Esophagus squamous epithelium (tissue), 5 donors: Measurements from ENCODE around the gene ABT1. TPM values are rescaled to one million over a fixed set of nuclear protein-coding genes. Genes with fewer than 3 reads are reported as not detected.

Experiments used
- DNase-seq: peaks from one replicate; lab custom pipeline; 2025; lab: John Stamatoyannopoulos, UW
- H3K27ac ChIP-seq, 4 donors: fragments of 200-600 bp; sonication (generic); one replicate each; pipeline ENCODE4 v1.5.1; 2016 to 2019; ENCODE audit warnings: mild to moderate bottlenecking in 1 of 4
- H3K27me3 ChIP-seq, 4 donors: fragments of 200-600 bp; sonication (generic); 1 replicate in 3 of 4; 2 replicates in 1 of 4; pipeline versions ENCODE4 v1.5.1 to v1.6.0; 2017 to 2021; ENCODE audit warnings: antibody characterized with exemption in 1 of 4
- H3K36me3 ChIP-seq, 3 donors: fragments of 200-600 bp; sonication (generic); one replicate each; pipeline ENCODE4 v1.5.1; 2016 to 2019
- H3K4me1 ChIP-seq, 3 donors: fragments of 200-600 bp; sonication (generic); one replicate each; pipeline ENCODE4 v1.5.1; 2017 to 2019
- H3K4me3 ChIP-seq, 4 donors: fragments of 200-600 bp; sonication (generic); 1 replicate in 3 of 4; 2 replicates in 1 of 4; pipeline ENCODE4 v1.5.1; 2016 to 2019; ENCODE audit warnings: mild to moderate bottlenecking in 2 of 4, moderate library complexity in 1 of 4
- H3K9me3 ChIP-seq, 3 donors: fragments of 200-600 bp; sonication (generic); one replicate each; pipeline ENCODE4 v1.5.1; 2016 to 2019
- CTCF ChIP-seq, 6 experiments: fragments of 450-650 bp in 4 of 6; fragments of 200-600 bp in 2 of 6; sonication (generic) in 2 of 6; IDR thresholded peaks; one replicate each; pipeline ENCODE4 v1.5.1; 2016 to 2019; ENCODE audit warnings: antibody characterized with exemption in 6 of 6, mild to moderate bottlenecking in 4 of 6, moderate library complexity in 4 of 6
- POLR2A ChIP-seq, 4 donors: fragments of 450-650 bp; IDR thresholded peaks; one replicate each; pipeline ENCODE4 v1.6.1; 2017; ENCODE audit warnings: antibody characterized with exemption in 4 of 4, mild to moderate bottlenecking in 4 of 4, moderate library complexity in 3 of 4
- WGBS, 2 donors: methylation state at CpG; one replicate each; pipeline ENCODE4 v1.1.5; 2018; 5-methylcytosine and 5-hydroxymethylcytosine counted together
- intact Hi-C: fragments of 100-400 bp; cut with DNase I; formaldehyde crosslinking; loops from one replicate; pipeline ENCODE4 v1.15.0; 2022
- total RNA-seq, 4 donors: library from RNA; depleted of rRNA; stranded (reverse); fragments of >200 nt; gene quantifications; one replicate each; pipeline ENCODE4 v1.1.0, GENCODE V29; 2016
- donor health status: DM: yes; HTN: yes; CAD: no.

The ABT1 gene
- total RNA-seq, 4 donors from 2014 or later = 16.0 to 23.5 (median 17.1) TPM

DNA sequence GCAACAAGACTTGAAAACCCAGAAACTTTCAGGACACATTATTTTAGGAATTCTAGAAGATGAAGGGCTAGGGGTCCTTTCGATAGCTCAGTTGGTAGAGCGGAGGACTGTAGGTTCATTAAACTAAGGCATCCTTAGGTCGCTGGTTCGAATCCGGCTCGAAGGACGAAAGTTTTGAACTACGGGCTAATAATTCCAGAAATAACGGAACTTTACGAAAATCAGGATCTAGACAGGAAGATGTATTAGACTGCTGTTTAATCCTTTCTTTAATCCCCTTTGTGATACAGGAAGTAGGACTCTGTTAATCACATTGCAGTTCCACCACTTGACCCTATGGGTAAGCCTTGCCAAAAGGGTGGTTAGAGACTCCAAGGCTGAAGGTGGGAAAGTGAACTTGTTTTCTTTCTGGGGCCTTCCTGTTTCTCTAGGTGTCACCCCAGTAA lies 21.2 kb upstream of the ABT1 start:
- TF ChIP-seq CTCF (IDR thresholded peaks at IDR 0.05) (no peak), POLR2A (IDR thresholded peaks at IDR 0.05) (no peak)
- Histone ChIP-seq H3K36me3 (no peaks in the 10 kb centered on the region), H3K4me3 (no peak overlapping the region), H3K27me3 (peaks cover 0 to 52% (median 0%) of the 10 kb centered on the region in 4 donors), H3K4me1 (peaks cover 0 to 29% (median 6%) of the 10 kb centered on the region in 3 donors), H3K9me3 (peaks cover 0 to 16% (median 0%) of the 10 kb centered on the region in 3 donors), H3K27ac (no peak overlapping the region)
- no peak for DNase-seq
- 57 to 79% methylated on average over 10 of the region's 10 CpGs for WGBS, 2 donors
- intact Hi-C loops = loop anchor here (10.0 kb wide), 1 partner anchor 251 kb away; no protein-coding TSS in a partner anchor

GRCh38 chr6:26576407-26576843 lies 20.3 kb upstream of the ABT1 start:
- H3K27ac ChIP-seq = no peak overlapping the region
- peaks cover 0 to 16% (median 0%) of the 10 kb centered on the region in 3 donors for H3K9me3 ChIP-seq
- TF ChIP-seq POLR2A (IDR thresholded peaks at IDR 0.05) = no peak
- no peak for TF ChIP-seq CTCF (IDR thresholded peaks at IDR 0.05)
- peak overlapping the region in 1 of 4 donors; percentile 36 for H3K4me3 ChIP-seq
- no peaks in the 10 kb centered on the region for H3K36me3 ChIP-seq
- intact Hi-C loops = loop anchor here (10.0 kb wide), 1 partner anchor 252 kb away; no protein-coding TSS in a partner anchor
- H3K4me1 ChIP-seq = peaks cover 0 to 29% (median 6%) of the 10 kb centered on the region in 3 donors
- H3K27me3 ChIP-seq = peaks cover 0 to 62% (median 0%) of the 10 kb centered on the region in 4 donors
- DNase-seq = no peak
- 52% methylated on average over 7 of the region's 7 CpGs for WGBS, 2 donors

GRCh38 chr6:26576929-26577719 lies 19.6 kb upstream of the ABT1 start:
- WGBS, 2 donors = 5 to 9% methylated on average over 31 of the region's 31 CpGs
- no peak overlapping the region for H3K27ac ChIP-seq
- intact Hi-C loops = loop anchor here (10.0 kb wide), 1 partner anchor 252 kb away; no protein-coding TSS in a partner anchor
- no peak for DNase-seq
- peaks cover 0 to 22% (median 3%) of the 10 kb centered on the region in 3 donors for H3K4me1 ChIP-seq
- H3K4me3 ChIP-seq = peak overlapping the region; percentile 1 to 52 (median 23)
- TF ChIP-seq POLR2A (IDR thresholded peaks at IDR 0.05) (no peak), CTCF (IDR thresholded peaks at IDR 0.05) (no peak)
- peaks cover 0 to 16% (median 0%) of the 10 kb centered on the region in 3 donors for H3K9me3 ChIP-seq
- peaks cover 0 to 69% (median 0%) of the 10 kb centered on the region in 4 donors for H3K27me3 ChIP-seq
- H3K36me3 ChIP-seq = no peaks in the 10 kb centered on the region

DNA sequence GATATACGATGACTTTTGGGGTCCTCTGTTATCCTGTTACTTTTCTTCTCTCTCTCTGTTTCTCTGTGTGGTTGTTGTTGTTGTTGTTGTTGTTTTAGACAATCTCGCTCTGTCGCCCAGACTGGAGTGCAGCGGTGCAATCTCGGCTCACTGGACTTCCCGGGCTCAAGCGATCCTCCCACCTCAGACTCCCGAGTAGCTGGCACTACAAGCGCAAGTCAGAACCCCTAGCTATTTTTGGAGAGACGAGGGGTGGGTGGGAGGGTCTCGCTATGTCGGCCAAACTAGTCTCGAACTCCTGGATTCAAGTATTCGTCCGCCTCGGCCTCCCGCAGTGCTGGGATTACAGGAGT lies 19.1 kb upstream of the ABT1 start:
- intact Hi-C loops = loop anchor here (10.0 kb wide), 1 partner anchor 253 kb away; no protein-coding TSS in a partner anchor
- Histone ChIP-seq H3K36me3 (no peaks in the 10 kb centered on the region), H3K27me3 (peaks cover 0 to 73% (median 0%) of the 10 kb centered on the region in 4 donors), H3K4me3 (peak overlapping the region in 3 of 4 donors; percentile 10 to 52 (median 36)), H3K4me1 (peaks cover 0 to 16% (median 2%) of the 10 kb centered on the region in 3 donors), H3K9me3 (peaks cover 0 to 16% (median 0%) of the 10 kb centered on the region in 3 donors), H3K27ac (no peak overlapping the region)
- TF ChIP-seq CTCF (IDR thresholded peaks at IDR 0.05) (no peak), POLR2A (IDR thresholded peaks at IDR 0.05) (no peak)
- DNase-seq = no peak
- 25 to 51% methylated on average over 10 to 17 of the region's 17 CpGs for WGBS, 2 donors

DNA sequence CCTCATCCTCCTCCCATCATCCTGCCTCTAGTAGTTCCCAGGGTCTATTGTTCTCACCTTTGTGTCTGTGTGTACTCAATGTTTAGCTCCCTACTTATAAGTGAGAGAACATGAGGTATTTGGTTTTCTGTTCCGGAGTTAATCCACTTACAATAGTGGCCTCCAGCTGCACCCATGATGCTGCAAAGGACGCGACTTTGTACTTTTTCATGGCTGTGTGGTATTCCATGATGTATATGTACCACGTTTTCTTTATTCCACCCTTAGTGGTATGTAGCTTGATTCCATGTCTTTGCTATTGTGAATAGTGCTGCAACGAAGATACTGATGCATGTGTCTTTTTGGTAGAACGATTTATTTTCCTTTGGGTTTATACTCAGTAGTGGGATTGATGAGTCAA lies 18.5 kb upstream of the ABT1 start:
- no peak for TF ChIP-seq CTCF (IDR thresholded peaks at IDR 0.05)
- no peak for TF ChIP-seq POLR2A (IDR thresholded peaks at IDR 0.05)
- Histone ChIP-seq H3K4me1 (peaks cover 0 to 13% (median 0%) of the 10 kb centered on the region in 3 donors), H3K4me3 (no peak overlapping the region), H3K27ac (no peak overlapping the region), H3K9me3 (peaks cover 0 to 16% (median 0%) of the 10 kb centered on the region in 3 donors), H3K27me3 (peaks cover 0 to 79% (median 0%) of the 10 kb centered on the region in 4 donors), H3K36me3 (no peaks in the 10 kb centered on the region)
- no peak for DNase-seq
- intact Hi-C loops = loop anchor here (10.0 kb wide), 1 partner anchor 253 kb away; no protein-coding TSS in a partner anchor
- 80 to 84% methylated on average over 6 of the region's 6 CpGs for WGBS, 2 donors
